ENCODE results near the gene RXRA.

The RXRA gene

GRCh38 chr9:134402182-134402581 is 75.9 kb downstream of the RXRA start:
- Histone ChIP-seq H3K9me3 (ENCODE audit: insufficient read depth, low read depth, low read length) (peaks cover 8% of the 10 kb centered on the region), H3K4me1 (ENCODE audit: insufficient read depth, low read length) (peaks cover 5% of the 10 kb centered on the region; the same call in 1 of the 2 replicates), H3K27me3 (ENCODE audit: insufficient read depth, low read length) (no peaks in the 10 kb centered on the region), H3K36me3 (ENCODE audit: insufficient read depth, low read length) (no peaks in the 10 kb centered on the region), H3K4me3 (ENCODE audit: low read length) (no peak overlapping the region), H3K9ac (ENCODE audit: low read depth, low read length) (no peak overlapping the region), H3K27ac (ENCODE audit: low read depth, low read length) (no peak overlapping the region)
- WGBS, result 96% methylated on average over 12 of the region's 12 CpGs

DNA sequence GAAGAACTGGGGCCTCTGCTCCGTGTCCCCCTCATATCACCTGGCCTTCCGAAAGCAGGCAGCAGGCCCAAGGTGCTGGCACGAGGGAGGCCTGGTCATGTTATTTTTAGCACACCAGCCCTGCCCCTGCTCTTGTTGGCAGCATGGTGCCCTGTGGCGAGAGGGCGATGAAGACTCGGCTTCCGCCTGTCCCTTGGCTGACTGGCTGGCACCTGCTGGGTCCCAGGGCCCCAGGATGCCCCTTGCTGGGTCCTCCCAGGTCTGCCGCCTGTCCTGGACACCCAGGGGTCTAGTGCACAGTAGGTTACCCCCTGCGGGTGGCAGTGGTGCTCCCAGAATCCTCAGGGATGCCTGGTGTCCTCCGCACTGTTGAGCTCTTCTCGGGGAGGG is 77.0 kb downstream of the RXRA start:
- no peak overlapping the region for H3K9ac ChIP-seq (ENCODE audit: low read depth, low read length)
- H3K4me3 ChIP-seq (ENCODE audit: low read length), result no peak overlapping the region
- H3K36me3 ChIP-seq (ENCODE audit: insufficient read depth, low read length), result no peaks in the 10 kb centered on the region
- peaks cover 5% of the 10 kb centered on the region; the same call in 1 of the 2 replicates for H3K4me1 ChIP-seq (ENCODE audit: insufficient read depth, low read length)
- H3K27ac ChIP-seq (ENCODE audit: low read depth, low read length), result no peak overlapping the region
- H3K9me3 ChIP-seq (ENCODE audit: insufficient read depth, low read depth, low read length), result peaks cover 8% of the 10 kb centered on the region
- whole genome bisulfite sequencing, result 84% methylated on average over 11 of the region's 11 CpGs
- H3K27me3 ChIP-seq (ENCODE audit: insufficient read depth, low read length), result no peaks in the 10 kb centered on the region

DNA sequence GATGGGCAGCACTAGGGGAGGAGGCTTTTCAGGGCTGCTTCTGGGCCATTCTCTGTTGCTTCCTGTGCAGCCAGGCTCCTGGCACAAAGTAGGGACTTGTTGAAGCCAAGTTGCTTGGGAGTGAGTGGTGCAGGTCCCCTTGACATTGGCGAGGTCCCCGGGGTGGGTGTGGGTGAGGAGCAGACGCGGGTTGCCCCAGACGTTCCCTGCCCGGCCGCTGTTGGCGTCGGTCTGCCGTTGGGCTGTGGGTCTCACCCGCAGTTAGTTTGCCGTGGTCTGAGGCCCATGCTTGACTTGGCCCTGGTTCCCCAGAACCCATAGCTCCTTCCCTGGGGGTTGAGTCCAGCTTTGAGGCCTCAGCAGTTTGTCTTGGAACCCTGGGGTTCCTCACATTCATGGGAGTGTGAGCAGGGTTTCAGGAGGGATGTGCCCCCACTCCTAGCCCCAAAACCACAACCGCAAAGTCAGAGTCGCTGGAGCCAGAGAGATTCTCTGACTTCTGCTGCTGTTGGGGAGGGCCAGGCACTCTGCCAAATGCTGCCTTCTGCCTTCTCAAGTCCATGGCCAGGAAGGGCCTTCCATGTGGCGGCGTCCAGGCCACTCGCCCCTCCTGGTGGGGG is 77.5 kb downstream of the RXRA start:
- Histone ChIP-seq H3K9ac (ENCODE audit: low read depth, low read length) (no peak overlapping the region), H3K4me3 (ENCODE audit: low read length) (no peak overlapping the region), H3K4me1 (ENCODE audit: insufficient read depth, low read length) (peaks cover 5% of the 10 kb centered on the region; the same call in 1 of the 2 replicates), H3K9me3 (ENCODE audit: insufficient read depth, low read depth, low read length) (peaks cover 8% of the 10 kb centered on the region), H3K36me3 (ENCODE audit: insufficient read depth, low read length) (no peaks in the 10 kb centered on the region), H3K27ac (ENCODE audit: low read depth, low read length) (no peak overlapping the region), H3K27me3 (ENCODE audit: insufficient read depth, low read length) (no peaks in the 10 kb centered on the region)
- 96% methylated on average over 17 of the region's 17 CpGs for WGBS

GRCh38 chr9:134404376-134405358 is 78.4 kb downstream of the RXRA start:
- no peak overlapping the region for H3K4me3 ChIP-seq (ENCODE audit: low read length)
- H3K4me1 ChIP-seq (ENCODE audit: insufficient read depth, low read length), result peaks cover 5% of the 10 kb centered on the region; the same call in 1 of the 2 replicates

GRCh38 chr9:134405527-134405926 is 79.3 kb downstream of the RXRA start:
- no peak overlapping the region for H3K4me3 ChIP-seq (ENCODE audit: low read length)
- H3K36me3 ChIP-seq (ENCODE audit: insufficient read depth, low read length), result no peaks in the 10 kb centered on the region
- no peaks in the 10 kb centered on the region for H3K9me3 ChIP-seq (ENCODE audit: insufficient read depth, low read depth, low read length)
- no peaks in the 10 kb centered on the region for H3K27me3 ChIP-seq (ENCODE audit: insufficient read depth, low read length)
- H3K27ac ChIP-seq (ENCODE audit: low read depth, low read length), result no peak overlapping the region
- 93% methylated on average over 9 of the region's 9 CpGs for WGBS
- no peak overlapping the region for H3K9ac ChIP-seq (ENCODE audit: low read depth, low read length)
- H3K4me1 ChIP-seq (ENCODE audit: insufficient read depth, low read length), result peaks cover 5% of the 10 kb centered on the region; the same call in 1 of the 2 replicates

More at GRCh38 chr9:134404376-134405358, 78.4 kb downstream of the RXRA start:
- Histone ChIP-seq H3K9ac (ENCODE audit: low read depth, low read length) (no peak overlapping the region), H3K9me3 (ENCODE audit: insufficient read depth, low read depth, low read length) (no peaks in the 10 kb centered on the region), H3K27ac (ENCODE audit: low read depth, low read length) (no peak overlapping the region), H3K27me3 (ENCODE audit: insufficient read depth, low read length) (no peaks in the 10 kb centered on the region), H3K36me3 (ENCODE audit: insufficient read depth, low read length) (no peaks in the 10 kb centered on the region)
- 94% methylated on average over 34 of the region's 34 CpGs for WGBS

- no peaks in the 10 kb centered on the region for H3K9me3 ChIP-seq (ENCODE audit: insufficient read depth, low read depth, low read length)
- no peaks in the 10 kb centered on the region for H3K27me3 ChIP-seq (ENCODE audit: insufficient read depth, low read length)
- peak overlapping the region; percentile 18 for H3K9ac ChIP-seq (ENCODE audit: low read depth, low read length)
- no peak overlapping the region for H3K4me3 ChIP-seq (ENCODE audit: low read length)
- no peaks in the 10 kb centered on the region for H3K36me3 ChIP-seq (ENCODE audit: insufficient read depth, low read length)
- peak overlapping the region; percentile 24; the same call in 1 of the 2 replicates for H3K27ac ChIP-seq (ENCODE audit: low read depth, low read length)
- peaks cover 5% of the 10 kb centered on the region; the same call in 1 of the 2 replicates for H3K4me1 ChIP-seq (ENCODE audit: insufficient read depth, low read length)
- 87% methylated on average over 23 of the region's 23 CpGs for WGBS
Observed at GRCh38 chr9:134406366-134407120, 80.3 kb downstream of the RXRA start.

DNA sequence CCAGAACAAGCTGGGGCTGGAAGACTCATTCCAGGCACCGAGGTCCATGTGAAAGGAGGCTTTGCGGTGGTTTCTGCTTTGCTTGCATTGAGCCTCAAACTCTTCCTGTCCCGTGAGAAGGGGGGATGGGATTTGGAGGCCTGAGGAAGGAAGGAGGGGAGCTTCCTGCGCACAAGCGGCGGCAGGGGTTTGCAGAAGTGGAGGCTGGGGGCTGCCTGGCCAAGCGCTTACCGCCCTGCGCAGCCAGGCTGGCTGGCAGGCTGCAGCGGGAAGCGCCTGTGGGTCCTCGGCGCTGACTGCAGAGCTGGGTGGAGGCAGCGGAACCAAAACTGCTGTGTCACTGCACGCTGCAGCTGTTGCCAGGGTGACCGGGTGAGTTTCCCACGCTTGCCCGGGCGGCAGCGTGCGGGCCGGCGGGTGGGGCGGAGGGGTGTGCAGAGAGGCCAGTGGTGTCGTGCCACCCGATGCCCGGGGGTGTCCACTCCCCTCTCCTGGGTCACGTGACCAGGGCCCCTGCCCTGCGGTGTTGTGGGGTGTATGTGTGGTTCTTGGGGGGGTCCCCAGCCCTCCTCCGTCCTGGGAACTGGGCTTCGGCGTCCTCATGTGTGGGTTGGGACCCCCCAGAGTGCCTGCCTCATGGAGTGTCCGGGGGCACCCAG is 81.0 kb downstream of the RXRA start:
- 68% methylated on average over 33 of the region's 33 CpGs for WGBS
- no peak overlapping the region for H3K4me3 ChIP-seq (ENCODE audit: low read length)
- H3K4me1 ChIP-seq (ENCODE audit: insufficient read depth, low read length), result peaks cover 5% of the 10 kb centered on the region; the same call in 1 of the 2 replicates
- peak overlapping the region; percentile 18 for H3K9ac ChIP-seq (ENCODE audit: low read depth, low read length)
- no peaks in the 10 kb centered on the region for H3K36me3 ChIP-seq (ENCODE audit: insufficient read depth, low read length)
- H3K27me3 ChIP-seq (ENCODE audit: insufficient read depth, low read length), result no peaks in the 10 kb centered on the region
- H3K27ac ChIP-seq (ENCODE audit: low read depth, low read length), result peak overlapping the region; percentile 31; the same call in 1 of the 2 replicates
- H3K9me3 ChIP-seq (ENCODE audit: insufficient read depth, low read depth, low read length), result no peaks in the 10 kb centered on the region

GRCh38 chr9:134408389-134408788 is 82.1 kb downstream of the RXRA start:
- H3K27ac ChIP-seq (ENCODE audit: low read depth, low read length), result peak overlapping the region; percentile 49; the same call in 1 of the 2 replicates

GRCh38 chr9:134408939-134409737 is 82.9 kb downstream of the RXRA start:
- Histone ChIP-seq H3K27ac (ENCODE audit: low read depth, low read length) (no peak overlapping the region), H3K4me3 (ENCODE audit: low read length) (no peak overlapping the region), H3K27me3 (ENCODE audit: insufficient read depth, low read length) (no peaks in the 10 kb centered on the region), H3K36me3 (ENCODE audit: insufficient read depth, low read length) (no peaks in the 10 kb centered on the region), H3K9me3 (ENCODE audit: insufficient read depth, low read depth, low read length) (no peaks in the 10 kb centered on the region), H3K4me1 (ENCODE audit: insufficient read depth, low read length) (peaks cover 5% of the 10 kb centered on the region; the same call in 1 of the 2 replicates), H3K9ac (ENCODE audit: low read depth, low read length) (no peak overlapping the region)
- 90% methylated on average over 40 of the region's 40 CpGs for WGBS

More at GRCh38 chr9:134408389-134408788, 82.1 kb downstream of the RXRA start:
- H3K27me3 ChIP-seq (ENCODE audit: insufficient read depth, low read length), result no peaks in the 10 kb centered on the region
- H3K4me3 ChIP-seq (ENCODE audit: low read length), result no peak overlapping the region
- no peaks in the 10 kb centered on the region for H3K9me3 ChIP-seq (ENCODE audit: insufficient read depth, low read depth, low read length)
- no peak overlapping the region for H3K9ac ChIP-seq (ENCODE audit: low read depth, low read length)
- no peaks in the 10 kb centered on the region for H3K36me3 ChIP-seq (ENCODE audit: insufficient read depth, low read length)
- H3K4me1 ChIP-seq (ENCODE audit: insufficient read depth, low read length), result peaks cover 5% of the 10 kb centered on the region; the same call in 1 of the 2 replicates
- 94% methylated on average over 9 of the region's 9 CpGs for WGBS

Data from HUES64 (cell line).